C4-2B (cell line): ENCODE measurements around the gene TLR7.

Source experiments
- H3K27ac ChIP-seq: fragments of 450-650 bp; 2 replicates; pipeline ENCODE4 v1.5.1; 2017
- ZFX ChIP-seq: fragments of 450-650 bp; IDR thresholded peaks from 2 replicates; pipeline ENCODE4 v1.6.1; 2017
- TF ChIP-seq, protein P1 (sequence below): fragments of 450-650 bp; conservative IDR thresholded peaks from 2 replicates; pipeline ENCODE4 v1.5.1; 2017; ENCODE audit warnings: mild to moderate bottlenecking

Gene TLR7

DNA sequence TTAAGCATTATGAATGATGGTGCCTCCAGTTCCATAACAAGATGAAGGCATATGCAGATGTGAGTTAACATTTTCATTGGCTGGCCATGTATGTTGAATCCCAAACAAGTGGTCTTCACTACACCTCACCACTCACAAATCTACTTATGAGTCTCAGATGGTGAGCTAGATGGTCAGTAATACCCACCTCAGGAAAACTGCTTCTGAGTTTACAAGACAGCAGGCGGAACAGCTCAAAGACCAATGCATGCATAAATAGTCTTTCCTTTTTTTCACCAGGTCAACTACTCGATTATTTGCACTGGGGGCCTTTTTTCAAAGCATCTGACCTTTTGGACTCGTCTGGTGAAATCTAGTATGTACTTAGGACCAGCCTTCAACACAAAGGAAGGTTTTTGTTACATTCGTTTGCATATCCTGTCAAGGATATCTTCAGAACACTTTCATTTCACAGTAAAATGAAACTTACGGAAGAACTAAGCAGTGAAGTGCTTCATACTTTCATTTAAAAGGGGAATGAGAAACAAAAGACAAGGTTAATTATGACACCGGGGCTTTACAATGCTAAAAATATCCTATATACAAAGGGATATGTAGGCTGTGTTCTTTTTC is 23.1 kb upstream of the TLR7 start:
- H3K27ac ChIP-seq = no peak overlapping the region
- TF ChIP-seq, protein P1, sequence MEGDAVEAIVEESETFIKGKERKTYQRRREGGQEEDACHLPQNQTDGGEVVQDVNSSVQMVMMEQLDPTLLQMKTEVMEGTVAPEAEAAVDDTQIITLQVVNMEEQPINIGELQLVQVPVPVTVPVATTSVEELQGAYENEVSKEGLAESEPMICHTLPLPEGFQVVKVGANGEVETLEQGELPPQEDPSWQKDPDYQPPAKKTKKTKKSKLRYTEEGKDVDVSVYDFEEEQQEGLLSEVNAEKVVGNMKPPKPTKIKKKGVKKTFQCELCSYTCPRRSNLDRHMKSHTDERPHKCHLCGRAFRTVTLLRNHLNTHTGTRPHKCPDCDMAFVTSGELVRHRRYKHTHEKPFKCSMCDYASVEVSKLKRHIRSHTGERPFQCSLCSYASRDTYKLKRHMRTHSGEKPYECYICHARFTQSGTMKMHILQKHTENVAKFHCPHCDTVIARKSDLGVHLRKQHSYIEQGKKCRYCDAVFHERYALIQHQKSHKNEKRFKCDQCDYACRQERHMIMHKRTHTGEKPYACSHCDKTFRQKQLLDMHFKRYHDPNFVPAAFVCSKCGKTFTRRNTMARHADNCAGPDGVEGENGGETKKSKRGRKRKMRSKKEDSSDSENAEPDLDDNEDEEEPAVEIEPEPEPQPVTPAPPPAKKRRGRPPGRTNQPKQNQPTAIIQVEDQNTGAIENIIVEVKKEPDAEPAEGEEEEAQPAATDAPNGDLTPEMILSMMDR = no peak
- TF ChIP-seq ZFX = no peak

DNA sequence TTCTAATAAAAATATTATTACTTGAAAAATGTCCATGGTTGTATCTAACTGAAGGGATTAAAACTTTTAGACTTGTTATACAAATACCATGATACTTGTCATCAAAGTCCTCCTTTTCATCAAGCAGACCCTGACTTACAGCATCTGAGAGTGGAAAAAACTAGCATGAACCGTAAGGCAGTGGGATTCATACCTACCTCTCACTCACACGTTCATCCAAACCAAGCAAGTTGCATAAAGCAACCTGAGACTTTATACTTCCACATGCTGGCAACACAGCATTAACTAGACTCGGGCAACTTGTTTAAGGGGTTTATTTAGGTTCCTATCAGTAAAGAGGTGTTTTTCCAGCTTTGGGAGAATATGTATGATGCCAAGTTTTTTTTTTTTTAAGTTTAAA is 22.6 kb upstream of the TLR7 start:
- TF ChIP-seq, protein P1 = no peak
- no peak for TF ChIP-seq ZFX
- no peak overlapping the region for H3K27ac ChIP-seq

DNA sequence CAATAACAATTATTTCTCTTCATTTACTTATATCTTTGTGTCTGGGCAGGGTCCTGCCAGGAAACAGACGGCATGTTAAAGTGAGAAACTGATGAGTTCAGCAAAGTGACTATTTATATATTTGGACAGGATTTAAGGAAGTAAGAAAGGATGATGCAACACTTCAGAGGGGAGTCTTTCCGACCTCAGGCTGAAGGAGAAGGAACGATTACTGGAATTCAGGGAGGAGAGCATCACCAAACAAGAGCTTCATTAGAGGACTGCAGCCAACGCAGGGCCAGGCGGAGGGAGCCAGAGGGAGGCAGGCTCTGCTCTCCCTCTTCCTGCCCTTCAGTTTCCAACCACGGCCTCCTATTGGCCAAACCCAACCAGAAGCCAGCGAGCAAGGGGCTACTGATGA is 1.5 kb upstream of the TLR7 start:
- TF ChIP-seq, protein P1 = no peak
- no peak for TF ChIP-seq ZFX
- H3K27ac ChIP-seq = no peak overlapping the region

DNA sequence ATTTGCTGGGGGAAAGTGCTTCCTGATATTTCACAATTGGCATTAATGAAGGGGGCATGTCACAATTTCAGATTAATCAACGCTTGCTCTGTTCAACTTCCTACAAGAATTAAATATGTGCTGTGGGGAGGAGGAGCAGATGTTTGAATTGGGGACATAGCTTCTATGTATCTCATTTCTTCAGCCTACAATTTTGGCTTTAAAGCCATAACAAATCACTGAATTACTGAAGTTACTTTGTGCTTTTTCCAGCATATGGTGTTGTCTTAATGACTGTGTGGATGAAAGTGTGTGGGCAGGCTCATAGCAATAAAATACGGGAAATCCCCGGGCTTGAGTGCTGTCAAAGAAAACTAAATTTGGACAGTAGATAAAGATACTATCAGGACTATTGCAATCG is 813 bp downstream of the TLR7 start:
- TF ChIP-seq, protein P1 = no peak
- no peak for TF ChIP-seq ZFX
- H3K27ac ChIP-seq = no peak overlapping the region

DNA sequence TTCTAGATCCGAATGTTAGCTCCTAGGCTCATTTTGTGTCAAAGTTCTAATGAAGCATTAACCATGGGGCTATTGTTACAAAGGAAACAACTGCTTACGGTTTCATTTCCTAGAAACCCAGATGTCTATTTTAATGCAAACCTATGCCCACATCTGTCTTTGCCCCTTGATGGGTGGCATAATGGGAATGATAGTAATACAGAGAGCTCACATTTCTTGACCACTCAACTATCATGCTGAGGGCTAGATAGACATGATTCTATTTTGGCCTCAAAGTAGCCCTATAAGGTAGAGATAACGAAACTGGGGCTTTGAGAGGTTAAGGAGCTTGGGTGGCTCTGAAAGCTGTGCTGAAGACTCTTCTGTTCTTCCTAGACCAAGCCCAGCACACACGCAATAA is 1.9 kb downstream of the TLR7 start:
- H3K27ac ChIP-seq = no peak overlapping the region
- TF ChIP-seq, protein P1 = no peak
- no peak for TF ChIP-seq ZFX

DNA sequence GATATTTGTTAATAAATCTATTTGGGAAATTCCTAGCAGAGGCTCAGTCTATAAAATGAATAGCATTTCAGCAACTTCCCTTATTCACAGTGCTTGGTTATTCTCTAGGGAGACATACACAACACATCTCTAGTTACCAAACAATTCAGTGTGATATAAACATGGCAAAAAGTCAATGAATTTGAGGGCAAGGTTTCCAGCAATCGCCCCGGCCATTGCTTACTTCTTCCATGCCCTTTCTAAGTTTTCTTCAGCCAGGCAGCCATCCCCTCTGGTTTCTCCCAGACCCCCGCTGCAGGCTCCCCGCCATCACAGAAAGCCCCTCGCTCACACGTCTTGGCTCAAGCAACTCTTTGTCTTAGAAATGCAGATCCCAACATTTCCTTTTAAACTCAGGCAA is 4.4 kb downstream of the TLR7 start:
- H3K27ac ChIP-seq = no peak overlapping the region
- TF ChIP-seq, protein P1 = no peak
- TF ChIP-seq ZFX = no peak

DNA sequence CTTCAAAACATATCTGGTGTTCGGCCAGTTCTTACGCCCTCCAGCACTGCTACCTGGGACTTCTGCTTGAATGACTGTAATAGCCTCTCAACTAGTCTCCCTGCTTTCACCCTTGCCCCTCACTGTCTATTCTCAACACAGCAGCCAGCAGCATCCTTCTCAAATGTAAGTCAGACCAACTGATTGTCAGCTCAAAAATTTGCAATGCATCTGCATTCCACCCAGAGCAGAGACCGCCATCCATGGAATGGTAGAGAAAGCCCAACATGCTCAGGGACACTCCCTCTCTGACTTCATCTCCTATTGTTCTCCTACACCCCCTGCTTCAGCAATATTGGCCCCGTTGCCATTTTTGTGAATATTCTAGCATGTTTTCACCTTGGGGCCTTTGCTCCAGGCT is 5.9 kb downstream of the TLR7 start:
- H3K27ac ChIP-seq = no peak overlapping the region
- no peak for TF ChIP-seq ZFX
- TF ChIP-seq, protein P1 = no peak
